Keratinocyte (primary cell): ENCODE data around the gene SLIRP. TPM values are rescaled to one million over a fixed set of nuclear protein-coding genes. Genes with fewer than 3 reads are reported as not detected.

Source experiments
- DNase-seq: peaks from one replicate; pipeline ENCODE4 v3.0.0-alpha.2; 2011; ENCODE audit warnings: low read depth, missing footprints, low spot score
- FAIRE-seq: peaks from 2 replicates; lab custom pipeline; 2011; peaks lifted over from hg19 to GRCh38; lab: Jason Lieb, UNC
- H2AFZ ChIP-seq: 2 replicates; pipeline ENCODE4 v1.6.0; 2012; ENCODE audit warnings: low read length, control low read depth, inconsistent platforms; ENCODE audit not compliant: control insufficient read depth
- H3K27ac ChIP-seq: 2 replicates; pipeline ENCODE4 v1.5.1; 2011; ENCODE audit warnings: low read length; ENCODE audit not compliant: control insufficient read depth, insufficient read depth
- H3K27me3 ChIP-seq: 3 replicates; pipeline ENCODE4 v1.6.0; 2011; ENCODE audit warnings: low read length; ENCODE audit not compliant: control insufficient read depth, insufficient read depth; ENCODE audit errors: extremely low read depth
- H3K36me3 ChIP-seq, 2 experiments: 2 replicates in 1 of 2; 3 replicates in 1 of 2; pipeline ENCODE4 v1.5.1; 2011; ENCODE audit warnings: low read length in 2 of 2, mild to moderate bottlenecking in 1 of 2; ENCODE audit not compliant: control insufficient read depth in 2 of 2, insufficient read depth in 2 of 2; ENCODE audit errors: extremely low read depth in 1 of 2
- H3K4me1 ChIP-seq: 3 replicates; pipeline ENCODE4 v1.5.1; 2011; ENCODE audit warnings: low read length; ENCODE audit not compliant: control insufficient read depth, insufficient read depth; ENCODE audit errors: extremely low read depth
- H3K4me2 ChIP-seq: 3 replicates; pipeline ENCODE4 v1.6.0; 2011; ENCODE audit warnings: low read depth, low read length; ENCODE audit not compliant: control insufficient read depth, insufficient read depth; ENCODE audit errors: extremely low read depth
- H3K4me3 ChIP-seq, 3 experiments: fragments of 200-600 bp in 1 of 3; sonication (generic) in 1 of 3; 2 replicates in 2 of 3; 3 replicates in 1 of 3; pipeline ENCODE4 v1.5.1; 2011 to 2016; ENCODE audit warnings: low read length in 3 of 3, mild to moderate bottlenecking in 3 of 3, control low read depth in 2 of 3, inconsistent platforms in 1 of 3, low read depth in 1 of 3, mixed read lengths in 1 of 3, mixed run types in 1 of 3, moderate library complexity in 1 of 3; ENCODE audit not compliant: control insufficient read depth in 2 of 3, insufficient read depth in 2 of 3; ENCODE audit errors: extremely low read depth in 1 of 3
- H3K79me2 ChIP-seq: 2 replicates; pipeline ENCODE4 v1.6.0; 2012; ENCODE audit warnings: low read length; ENCODE audit not compliant: control insufficient read depth, insufficient read depth
- H3K9ac ChIP-seq: 3 replicates; pipeline ENCODE4 v1.6.0; 2011; ENCODE audit warnings: low read length; ENCODE audit not compliant: control insufficient read depth, insufficient read depth; ENCODE audit errors: extremely low read depth
- H3K9me1 ChIP-seq: 3 replicates; pipeline ENCODE4 v1.6.0; 2011; ENCODE audit warnings: low read length; ENCODE audit not compliant: control insufficient read depth, insufficient read depth; ENCODE audit errors: extremely low read depth
- H3K9me3 ChIP-seq: 2 replicates; pipeline ENCODE4 v1.5.1; 2012; ENCODE audit warnings: low read depth, low read length; ENCODE audit not compliant: control insufficient read depth
- H4K20me1 ChIP-seq: 3 replicates; pipeline ENCODE4 v1.6.0; 2011; ENCODE audit warnings: low read length; ENCODE audit not compliant: control insufficient read depth, insufficient read depth; ENCODE audit errors: extremely low read depth
- EZH2 ChIP-seq: IDR thresholded peaks from one replicate; pipeline ENCODE4 v1.6.1; 2012; ENCODE audit warnings: inconsistent platforms, mild to moderate bottlenecking, low read length, moderate library complexity
- dilution Hi-C: fragments of 300-500 bp; cut with MboI; formaldehyde crosslinking; loops from one replicate; pipeline ENCODE4 v1.7.0; 2020; ENCODE audit warnings: low sequenced_read_pairs; ENCODE audit not compliant: extremely low pct_ligation_motif_present
- polyA plus RNA-seq, 5 experiments: library from polyadenylated mRNA; depleted of rRNA in 3 of 5; stranded (reverse) in 3 of 5; stranded (forward) in 1 of 5; unstranded in 1 of 5; fragments of >200 nt; gene quantifications; 1 replicate in 1 of 5; 2 replicates in 3 of 5; 3 replicates in 1 of 5; pipeline versions ENCODE4 v1.2.1 to v1.2.3, GENCODE V29; 2011 to 2012; ENCODE audit warnings: missing spikeins in 2 of 5, low read depth in 1 of 5, low replicate concordance in 1 of 5
- TF ChIP-seq, protein P1 (sequence below), 3 experiments: IDR thresholded peaks in 1 of 3; conservative IDR thresholded peaks in 1 of 3; optimal IDR thresholded peaks in 1 of 3; 2 replicates in 2 of 3; 3 replicates in 1 of 3; pipeline versions ENCODE3 to v1.5.1; 2011; ENCODE audit warnings: low read length in 3 of 3, mild to moderate bottlenecking in 3 of 3, moderate library complexity in 2 of 3, control low read depth in 1 of 3, inconsistent platforms in 1 of 3; ENCODE audit not compliant: insufficient read depth in 2 of 3; ENCODE audit errors: extremely low read depth in 1 of 3

Gene SLIRP
- polyA plus RNA-seq, 1 donor (not counting 4 experiments of a cell fraction or from before 2014, with no cell fraction given), result 361 TPM

DNA sequence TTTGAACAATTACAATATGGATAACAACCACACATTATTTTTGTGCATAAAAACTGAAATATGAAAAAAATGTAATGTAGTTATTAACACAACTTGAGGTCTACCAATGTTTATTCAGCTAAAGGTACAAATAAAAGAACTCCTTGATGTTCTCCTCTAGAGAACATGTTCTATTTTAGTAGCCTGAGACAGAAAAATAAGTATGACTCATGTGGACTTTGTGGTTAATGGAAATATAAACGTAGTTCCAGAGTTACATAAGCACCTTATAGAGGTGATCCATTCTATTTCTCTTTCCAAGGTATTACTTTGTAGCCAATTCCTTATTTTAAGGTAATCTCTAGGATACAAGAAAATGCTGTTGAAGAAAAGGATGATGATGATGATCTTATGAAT is 25.7 kb upstream of the SLIRP start:
- Histone ChIP-seq H4K20me1 (peaks cover 3% of the 10 kb centered on the region), H3K9me3 (no peaks in the 10 kb centered on the region), H3K36me3 (no peaks in the 10 kb centered on the region), H3K9me1 (no peaks in the 10 kb centered on the region), H3K4me2 (peak overlapping the region; percentile 1), H3K27me3 (no peaks in the 10 kb centered on the region), H3K27ac (no peak overlapping the region), H3K79me2 (no peaks in the 10 kb centered on the region), H3K4me3 (no peak overlapping the region), H2AFZ (no peak overlapping the region), H3K9ac (no peak overlapping the region), H3K4me1 (peaks cover 10% of the 10 kb centered on the region)
- TF ChIP-seq EZH2, result no peak
- TF ChIP-seq, protein P1, sequence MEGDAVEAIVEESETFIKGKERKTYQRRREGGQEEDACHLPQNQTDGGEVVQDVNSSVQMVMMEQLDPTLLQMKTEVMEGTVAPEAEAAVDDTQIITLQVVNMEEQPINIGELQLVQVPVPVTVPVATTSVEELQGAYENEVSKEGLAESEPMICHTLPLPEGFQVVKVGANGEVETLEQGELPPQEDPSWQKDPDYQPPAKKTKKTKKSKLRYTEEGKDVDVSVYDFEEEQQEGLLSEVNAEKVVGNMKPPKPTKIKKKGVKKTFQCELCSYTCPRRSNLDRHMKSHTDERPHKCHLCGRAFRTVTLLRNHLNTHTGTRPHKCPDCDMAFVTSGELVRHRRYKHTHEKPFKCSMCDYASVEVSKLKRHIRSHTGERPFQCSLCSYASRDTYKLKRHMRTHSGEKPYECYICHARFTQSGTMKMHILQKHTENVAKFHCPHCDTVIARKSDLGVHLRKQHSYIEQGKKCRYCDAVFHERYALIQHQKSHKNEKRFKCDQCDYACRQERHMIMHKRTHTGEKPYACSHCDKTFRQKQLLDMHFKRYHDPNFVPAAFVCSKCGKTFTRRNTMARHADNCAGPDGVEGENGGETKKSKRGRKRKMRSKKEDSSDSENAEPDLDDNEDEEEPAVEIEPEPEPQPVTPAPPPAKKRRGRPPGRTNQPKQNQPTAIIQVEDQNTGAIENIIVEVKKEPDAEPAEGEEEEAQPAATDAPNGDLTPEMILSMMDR (optimal IDR thresholded peaks at IDR 0.05 in 1 of 3, IDR thresholded peaks at IDR 0.05 in 1 of 3, conservative IDR thresholded peaks at IDR 0.05 in 1 of 3; ENCODE audit: extremely low read depth in 1 of 3, insufficient read depth in 2 of 3, low read length in 3 of 3), result no peak
- peak; percentile 20 for FAIRE-seq
- no peak for DNase-seq
- dilution Hi-C loops, result no loop called here

DNA sequence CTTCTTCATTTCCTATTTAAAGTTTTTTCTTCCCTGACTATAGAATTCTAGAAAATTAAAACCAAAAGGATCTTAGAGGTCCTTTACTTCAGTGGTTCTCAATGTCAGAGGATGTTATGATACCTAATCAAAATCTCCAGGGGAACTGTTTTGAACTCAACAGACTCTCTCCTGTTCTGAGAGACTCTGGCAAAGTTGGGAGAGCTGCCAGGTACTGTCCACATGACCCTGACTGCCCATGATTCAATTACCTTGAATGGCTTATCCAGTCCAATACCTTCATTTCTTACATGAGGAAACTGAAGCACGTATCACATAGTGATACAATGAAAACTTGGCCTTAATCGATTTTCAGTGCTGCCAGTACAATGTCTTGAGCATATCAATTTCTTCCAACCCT is 16.6 kb upstream of the SLIRP start:
- no peaks in the 10 kb centered on the region for H4K20me1 ChIP-seq
- TF ChIP-seq EZH2, result no peak
- TF ChIP-seq, protein P1 (optimal IDR thresholded peaks at IDR 0.05 in 1 of 3, IDR thresholded peaks at IDR 0.05 in 1 of 3, conservative IDR thresholded peaks at IDR 0.05 in 1 of 3; ENCODE audit: extremely low read depth in 1 of 3, insufficient read depth in 2 of 3, low read length in 3 of 3), result no peak
- no peak overlapping the region for H3K4me3 ChIP-seq
- dilution Hi-C loops, result no loop called here
- H3K4me2 ChIP-seq, result no peak overlapping the region
- H3K4me1 ChIP-seq, result no peaks in the 10 kb centered on the region
- H3K9me3 ChIP-seq, result no peaks in the 10 kb centered on the region
- no peaks in the 10 kb centered on the region for H3K27me3 ChIP-seq
- FAIRE-seq (no peak), DNase-seq (no peak)
- no peaks in the 10 kb centered on the region for H3K9me1 ChIP-seq
- peaks cover 0 to 6% of the 10 kb centered on the region in 2 experiments for H3K36me3 ChIP-seq
- no peaks in the 10 kb centered on the region for H3K79me2 ChIP-seq
- no peak overlapping the region for H3K27ac ChIP-seq
- H2AFZ ChIP-seq, result no peak overlapping the region
- no peak overlapping the region for H3K9ac ChIP-seq
